ENCODE data around the gene KCTD5. TPM values are rescaled to one million over a fixed set of nuclear protein-coding genes. Genes with fewer than 3 reads are reported as not detected.

KCTD5 gene
- total and polyA plus RNA-seq, 2 experiments from 2014 or later, result 19.7 to 31.8 TPM

GRCh38 chr16:2745116-2745890, 63.0 kb downstream of the KCTD5 start:
- H3K4me3 Mint-ChIP-seq, result no peak overlapping the region
- H3K36me3 Mint-ChIP-seq (ENCODE audit: low read depth), result peaks cover 8% of the 10 kb centered on the region
- no peak overlapping the region for H3K27ac Mint-ChIP-seq
- Histone ChIP-seq H3K27me3 (ENCODE audit: insufficient read depth) (no peaks in the 10 kb centered on the region), H3K27ac (ENCODE audit: low read depth) (no peak overlapping the region), H3K36me3 (ENCODE audit: insufficient read depth) (no peaks in the 10 kb centered on the region), H3K4me1 (ENCODE audit: insufficient read depth) (no peaks in the 10 kb centered on the region), H3K9me2 (ENCODE audit: insufficient read depth) (no peaks in the 10 kb centered on the region), H4K20me1 (replicated peaks; ENCODE audit: insufficient read depth) (no peaks in the 10 kb centered on the region), H3K4me3 (no peak overlapping the region), H3K79me2 (replicated peaks; ENCODE audit: insufficient read depth) (peaks cover 5% of the 10 kb centered on the region), H2AFZ (no peak overlapping the region), H3K4me2 (no peak overlapping the region), H3F3A (replicated peaks; ENCODE audit: low read depth) (peaks cover 1% of the 10 kb centered on the region; the same call in 1 of the 2 replicates)
- peaks cover 6% of the 10 kb centered on the region for H3K27me3 Mint-ChIP-seq (ENCODE audit: insufficient read depth, low read depth, poor library complexity)
- no peaks in the 10 kb centered on the region for H3K9me3 Mint-ChIP-seq
- TF ChIP-seq STAT1 (IDR thresholded peaks at IDR 0.05; ENCODE audit: unreplicated experiment) (no peak), CREB1 (CRISPR knock-in tag; IDR thresholded peaks at IDR 0.05; ENCODE audit: low read depth) (no peak), ZNF114 (CRISPR knock-in tag; IDR thresholded peaks at IDR 0.05) (no peak), ETS1 (IDR thresholded peaks at IDR 0.05) (no peak), ZNF331 (CRISPR knock-in tag; IDR thresholded peaks at IDR 0.05; ENCODE audit: low read depth) (no peak), NANOG (IDR thresholded peaks at IDR 0.05; ENCODE audit: borderline replicate concordance) (no peak), EZH2phosphoT487 (IDR thresholded peaks at IDR 0.05; ENCODE audit: unreplicated experiment) (no peak), ZNF462 (CRISPR knock-in tag; IDR thresholded peaks at IDR 0.05) (no peak), EZH2 (IDR thresholded peaks at IDR 0.05; ENCODE audit: low read depth, unreplicated experiment) (no peak), REST (IDR thresholded peaks at IDR 0.05; ENCODE audit: unreplicated experiment) (no peak), CTCF (conservative IDR thresholded peaks at IDR 0.05; ENCODE audit: low read depth in 2 of 2) (no peak), POLR2AphosphoS5 (IDR thresholded peaks at IDR 0.05; ENCODE audit: low read depth) (no peak), JUNB (IDR thresholded peaks at IDR 0.05; ENCODE audit: unreplicated experiment) (no peak)
- no peaks in the 10 kb centered on the region; the same call in 1 of the 3 replicates for H3K4me1 Mint-ChIP-seq
- ATAC-seq (peak; percentile 15), DNase-seq (ENCODE audit: low spot score) (no peak)

All from GM23338 (cell line).